Heart left ventricle (tissue), 13 donors: ENCODE results near the gene ENPP3.

Experiments used
- POLR2A ChIP-seq, 2 donors: fragments of 450-650 bp; IDR thresholded peaks; one replicate each; pipeline ENCODE4 v1.6.1; 2017; ENCODE audit warnings: antibody characterized with exemption in 2 of 2, mild to moderate bottlenecking in 2 of 2, moderate library complexity in 2 of 2
- TF ChIP-seq, protein P1 (sequence below), 12 donors: fragments of 200-600 bp; sonication (generic) in 4 of 12; IDR thresholded peaks; one replicate each; pipeline versions ENCODE4 v1.5.0 to v1.8.0; 2018 to 2022; ENCODE audit warnings: antibody characterized with exemption in 12 of 12, mild to moderate bottlenecking in 5 of 12
- donor health status: ischemic (EF 13 %, LVEDD 7.1; RV severe dilation, severe dysfunction).
- donor health status: DM: no; HTN: yes; CAD: no.
- donor health status: DM: no; HTN: no; CAD: no.
- donor health status: ischemic (EF 25% LVEDD 6.9; RV normal size, moderate dysfunction).
- donor health status: ischemic (EF 25% LVEDD 5.7; RV mildly dilated, moderate dysfunction).
- donor health status: ischemic (EF 35%, LVEDD 5.7; RV mildly dilated, moderate dysfunction).
- donor health status: nonischemic (EF 11% LVEDD 7.7; RV severe dilation, severe dysfunction).
- donor health status: DM: yes; HTN: yes; CAD: no.
- donor health status: PGD.
- donor health status: ischemic (EF 29% LVEDD 5.4; RV normal size, mild dysfunction).
- donor health status: nonischemic (EF 23%, LVEDD 6.1; RV moderate dilation, normal function).

DNA sequence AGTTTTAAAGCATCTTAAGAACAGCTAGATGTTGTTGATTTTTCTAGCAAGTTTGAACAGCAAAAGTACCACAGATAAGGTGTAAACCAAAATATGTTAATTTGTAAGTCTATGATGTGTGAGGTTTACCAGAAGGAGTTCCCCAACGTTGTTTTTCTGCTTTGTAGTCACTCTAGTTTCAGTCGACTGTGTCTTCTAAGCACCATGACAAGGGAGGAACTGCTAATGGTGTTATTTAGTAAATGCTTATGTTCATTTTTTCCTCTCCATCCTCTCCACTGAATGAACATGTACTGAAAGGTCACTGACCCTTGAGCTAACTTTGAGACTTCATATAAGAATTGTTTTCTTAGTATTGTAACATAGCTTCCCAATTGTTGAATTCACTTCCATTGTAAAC lies 3.0 kb downstream of the ENPP3 start:
- TF ChIP-seq, protein P1, sequence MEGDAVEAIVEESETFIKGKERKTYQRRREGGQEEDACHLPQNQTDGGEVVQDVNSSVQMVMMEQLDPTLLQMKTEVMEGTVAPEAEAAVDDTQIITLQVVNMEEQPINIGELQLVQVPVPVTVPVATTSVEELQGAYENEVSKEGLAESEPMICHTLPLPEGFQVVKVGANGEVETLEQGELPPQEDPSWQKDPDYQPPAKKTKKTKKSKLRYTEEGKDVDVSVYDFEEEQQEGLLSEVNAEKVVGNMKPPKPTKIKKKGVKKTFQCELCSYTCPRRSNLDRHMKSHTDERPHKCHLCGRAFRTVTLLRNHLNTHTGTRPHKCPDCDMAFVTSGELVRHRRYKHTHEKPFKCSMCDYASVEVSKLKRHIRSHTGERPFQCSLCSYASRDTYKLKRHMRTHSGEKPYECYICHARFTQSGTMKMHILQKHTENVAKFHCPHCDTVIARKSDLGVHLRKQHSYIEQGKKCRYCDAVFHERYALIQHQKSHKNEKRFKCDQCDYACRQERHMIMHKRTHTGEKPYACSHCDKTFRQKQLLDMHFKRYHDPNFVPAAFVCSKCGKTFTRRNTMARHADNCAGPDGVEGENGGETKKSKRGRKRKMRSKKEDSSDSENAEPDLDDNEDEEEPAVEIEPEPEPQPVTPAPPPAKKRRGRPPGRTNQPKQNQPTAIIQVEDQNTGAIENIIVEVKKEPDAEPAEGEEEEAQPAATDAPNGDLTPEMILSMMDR (IDR thresholded peaks at IDR 0.05): no peak
- TF ChIP-seq POLR2A (IDR thresholded peaks at IDR 0.05): no peak
